ENCODE measurements around the gene HSBP1. TPM values are rescaled to one million over a fixed set of nuclear protein-coding genes. Genes with fewer than 3 reads are reported as not detected.

HSBP1 gene
- total and polyA plus RNA-seq, 2 of the 13 experiments (the other 11 are each of a cell fraction or from before 2014, with no cell fraction given): 249 to 292 TPM

DNA sequence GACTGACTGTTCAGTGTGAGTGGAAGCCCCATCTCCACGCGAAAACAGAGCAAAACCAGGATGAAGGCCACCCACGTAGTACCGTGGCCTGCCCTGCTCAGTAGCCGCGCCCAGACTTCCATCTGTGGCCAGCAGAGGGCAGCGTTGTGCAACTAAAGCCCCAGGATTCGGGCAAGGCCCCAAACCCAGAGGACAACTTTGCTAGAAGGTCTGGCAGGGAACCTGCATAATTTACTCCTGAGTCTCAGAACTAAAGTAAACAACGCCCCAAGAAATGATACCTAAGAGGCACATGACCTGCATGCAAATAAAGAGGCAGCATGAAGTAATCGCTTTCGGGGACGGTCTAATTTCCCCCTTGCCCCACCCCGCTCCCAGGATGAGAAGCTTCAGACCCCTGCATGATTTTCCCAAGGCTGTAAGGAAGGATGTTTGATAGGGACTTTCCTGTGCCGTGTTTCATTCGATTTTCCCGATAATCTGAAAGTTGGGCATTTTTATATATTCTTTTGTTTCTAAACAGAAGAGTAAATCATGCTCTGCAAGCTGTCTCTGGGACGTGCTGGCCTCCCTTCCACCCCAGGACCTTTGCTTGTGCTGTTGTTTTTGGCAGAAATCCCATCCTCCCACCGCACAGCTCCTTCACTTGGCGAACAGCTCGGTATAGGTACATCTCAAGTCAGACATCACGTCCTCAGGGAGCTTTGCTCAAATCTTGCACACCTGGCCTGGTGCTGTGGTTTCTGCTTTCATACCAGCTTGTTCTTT lies 18.6 kb downstream of the HSBP1 start (continued):
- TF ChIP-seq TBX2 (CRISPR knock-in tag; IDR thresholded peaks at IDR 0.05; ENCODE audit: borderline replicate concordance): no peak
- no peak for TF ChIP-seq ZFP82 (CRISPR knock-in tag; IDR thresholded peaks at IDR 0.05; ENCODE audit: borderline replicate concordance)
- peak; percentile 97 for TF ChIP-seq CTCF (CRISPR knock-in tag; IDR thresholded peaks at IDR 0.05)
- TF ChIP-seq RBFOX2 (IDR thresholded peaks at IDR 0.05; ENCODE audit: low read depth, low read length): no peak
- TF ChIP-seq SPEN (CRISPR knock-in tag; IDR thresholded peaks at IDR 0.05; ENCODE audit: low read depth): no peak
- TF ChIP-seq ZNF788 (CRISPR knock-in tag; IDR thresholded peaks at IDR 0.05; ENCODE audit: borderline replicate concordance): no peak
- 0 out of 2 replicates have a peak, but pooled peaks have one; percentile 43 for TF ChIP-seq ERF (CRISPR knock-in tag; IDR thresholded peaks at IDR 0.05)
- TF ChIP-seq KDM6A (CRISPR knock-in tag; IDR thresholded peaks at IDR 0.05; ENCODE audit: low read depth): 0 out of 2 replicates have a peak, but pooled peaks have one; percentile 3
- TF ChIP-seq MEIS1 (CRISPR knock-in tag; IDR thresholded peaks at IDR 0.05; ENCODE audit: borderline replicate concordance): no peak
- TF ChIP-seq FOXK1 (CRISPR knock-in tag; IDR thresholded peaks at IDR 0.05; ENCODE audit: borderline replicate concordance, low read depth): no peak
- TF ChIP-seq ZNF296 (CRISPR knock-in tag; conservative IDR thresholded peaks at IDR 0.05): no peak
- TF ChIP-seq CHCHD3 (CRISPR knock-in tag; IDR thresholded peaks at IDR 0.05): no peak
- no peak for TF ChIP-seq ZNF580 (CRISPR knock-in tag; IDR thresholded peaks at IDR 0.05; ENCODE audit: borderline replicate concordance, low read depth)
- TF ChIP-seq ZNF747 (CRISPR knock-in tag; IDR thresholded peaks at IDR 0.05; ENCODE audit: borderline replicate concordance): no peak
- TF ChIP-seq STAG1 (CRISPR knock-in tag; IDR thresholded peaks at IDR 0.05): peak; percentile 93
- TF ChIP-seq HNRNPK (IDR thresholded peaks at IDR 0.05; ENCODE audit: low read depth, low read length, poor library complexity, severe bottlenecking): no peak
- no peak for TF ChIP-seq CCAR2 (optimal IDR thresholded peaks at IDR 0.05; ENCODE audit: low read depth, low read length)
- TF ChIP-seq ZBTB8A (CRISPR knock-in tag; IDR thresholded peaks at IDR 0.05; ENCODE audit: borderline replicate concordance, low read depth): no peak
- no peak for TF ChIP-seq ZNF234 (CRISPR knock-in tag; conservative IDR thresholded peaks at IDR 0.05)
- TF ChIP-seq ZNF776 (CRISPR knock-in tag; IDR thresholded peaks at IDR 0.05): no peak
- no peak for TF ChIP-seq MLXIP (CRISPR knock-in tag; IDR thresholded peaks at IDR 0.05; ENCODE audit: borderline replicate concordance)
- no peak for TF ChIP-seq SRSF1 (optimal IDR thresholded peaks at IDR 0.05; ENCODE audit: low read depth, low read length)
- no peak for TF ChIP-seq EED (CRISPR knock-in tag; IDR thresholded peaks at IDR 0.05)
- no peak for TF ChIP-seq RXRA (CRISPR knock-in tag; IDR thresholded peaks at IDR 0.05)
- TF ChIP-seq HDAC2 (CRISPR knock-in tag; IDR thresholded peaks at IDR 0.05): no peak
- TF ChIP-seq DDIT3 (CRISPR knock-in tag; IDR thresholded peaks at IDR 0.05): no peak
